GM12873 (cell line): ENCODE measurements around the gene WDR5B.

ENCODE experiments used
- TF ChIP-seq, protein P1 (sequence below): IDR thresholded peaks from 2 replicates; pipeline ENCODE4 v1.5.1; 2012; ENCODE audit warnings: low read depth, mild to moderate bottlenecking, moderate library complexity, low read length, control low read depth; ENCODE audit not compliant: insufficient read depth; ENCODE audit errors: missing control alignments

The WDR5B gene

DNA sequence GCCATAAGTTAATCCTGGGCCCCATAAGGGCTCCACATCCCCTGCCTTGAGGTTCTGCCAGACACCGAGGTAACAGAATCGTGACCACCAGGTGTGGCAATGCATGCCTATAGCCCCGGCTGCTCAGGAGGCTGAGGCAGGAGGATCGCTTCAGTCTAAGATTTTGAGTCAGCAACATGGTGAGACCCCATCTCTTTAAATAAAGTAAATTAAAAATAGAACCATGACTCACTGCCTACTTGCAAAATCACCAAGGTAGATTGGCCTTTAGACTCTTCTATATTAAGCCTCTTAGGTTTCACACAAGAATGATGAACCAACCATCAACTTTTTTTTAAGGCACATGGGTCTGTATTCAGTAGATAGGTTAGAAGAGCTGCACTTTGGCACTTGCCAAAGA, 9.7 kb downstream of the WDR5B start:
- TF ChIP-seq, protein P1, sequence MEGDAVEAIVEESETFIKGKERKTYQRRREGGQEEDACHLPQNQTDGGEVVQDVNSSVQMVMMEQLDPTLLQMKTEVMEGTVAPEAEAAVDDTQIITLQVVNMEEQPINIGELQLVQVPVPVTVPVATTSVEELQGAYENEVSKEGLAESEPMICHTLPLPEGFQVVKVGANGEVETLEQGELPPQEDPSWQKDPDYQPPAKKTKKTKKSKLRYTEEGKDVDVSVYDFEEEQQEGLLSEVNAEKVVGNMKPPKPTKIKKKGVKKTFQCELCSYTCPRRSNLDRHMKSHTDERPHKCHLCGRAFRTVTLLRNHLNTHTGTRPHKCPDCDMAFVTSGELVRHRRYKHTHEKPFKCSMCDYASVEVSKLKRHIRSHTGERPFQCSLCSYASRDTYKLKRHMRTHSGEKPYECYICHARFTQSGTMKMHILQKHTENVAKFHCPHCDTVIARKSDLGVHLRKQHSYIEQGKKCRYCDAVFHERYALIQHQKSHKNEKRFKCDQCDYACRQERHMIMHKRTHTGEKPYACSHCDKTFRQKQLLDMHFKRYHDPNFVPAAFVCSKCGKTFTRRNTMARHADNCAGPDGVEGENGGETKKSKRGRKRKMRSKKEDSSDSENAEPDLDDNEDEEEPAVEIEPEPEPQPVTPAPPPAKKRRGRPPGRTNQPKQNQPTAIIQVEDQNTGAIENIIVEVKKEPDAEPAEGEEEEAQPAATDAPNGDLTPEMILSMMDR: no peak

DNA sequence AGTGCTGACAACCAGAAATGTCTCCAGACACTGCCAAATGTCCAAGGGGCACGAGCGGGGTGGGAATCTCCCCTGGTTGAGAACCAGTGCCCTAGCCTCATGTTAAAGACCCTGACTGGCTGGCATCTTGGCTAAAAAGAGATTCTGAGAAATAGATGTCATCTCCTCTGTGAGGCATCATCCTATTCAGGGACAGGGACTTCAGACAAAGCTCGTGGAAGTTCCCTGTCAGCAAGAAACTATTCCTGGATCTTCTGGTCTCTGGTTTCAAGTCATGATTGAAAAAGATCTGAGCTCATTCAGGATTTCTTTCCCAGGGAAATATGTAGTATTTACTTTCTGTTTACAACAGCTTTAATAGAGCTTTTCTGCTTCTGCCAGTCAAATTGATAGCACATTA, 10.8 kb downstream of the WDR5B start:
- TF ChIP-seq, protein P1: no peak

DNA sequence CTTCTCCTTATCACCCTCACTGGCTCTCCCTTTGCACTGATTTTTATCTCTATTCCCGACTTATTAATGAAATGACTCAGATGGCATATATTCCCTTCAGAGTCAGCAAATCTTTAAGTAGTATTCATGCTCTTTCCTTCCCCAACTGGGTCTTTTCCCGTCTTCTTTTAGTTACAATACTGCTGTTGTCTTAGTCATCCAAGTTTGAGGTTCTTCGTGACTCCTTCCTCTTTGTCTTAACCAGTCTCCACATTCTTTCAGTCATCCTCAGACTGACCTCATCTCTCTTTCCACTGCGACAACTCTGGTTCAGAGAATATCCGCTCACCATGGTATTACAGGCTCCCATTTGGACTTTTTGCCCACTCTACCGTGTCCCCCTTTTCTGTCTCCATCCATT, 12.4 kb downstream of the WDR5B start:
- TF ChIP-seq, protein P1: no peak

DNA sequence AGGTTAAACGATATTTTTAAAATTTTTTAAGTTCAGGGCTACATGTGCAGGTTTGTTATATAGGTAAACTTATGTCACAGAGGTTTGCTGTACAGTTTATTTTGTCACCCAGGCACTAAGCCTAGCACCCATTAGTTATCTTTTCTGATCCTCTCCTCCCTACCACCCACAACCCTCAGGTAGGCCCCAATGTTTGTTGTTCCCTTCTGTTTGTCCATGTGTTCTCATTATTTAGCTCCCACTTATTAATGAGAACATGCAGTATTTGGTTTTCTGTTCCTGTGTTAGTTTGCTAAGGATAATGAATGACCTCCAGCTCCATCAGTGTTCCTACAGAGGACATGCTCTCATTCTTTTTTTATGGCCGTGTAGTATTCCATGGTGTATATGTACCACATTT, 16.9 kb downstream of the WDR5B start:
- TF ChIP-seq, protein P1: no peak

DNA sequence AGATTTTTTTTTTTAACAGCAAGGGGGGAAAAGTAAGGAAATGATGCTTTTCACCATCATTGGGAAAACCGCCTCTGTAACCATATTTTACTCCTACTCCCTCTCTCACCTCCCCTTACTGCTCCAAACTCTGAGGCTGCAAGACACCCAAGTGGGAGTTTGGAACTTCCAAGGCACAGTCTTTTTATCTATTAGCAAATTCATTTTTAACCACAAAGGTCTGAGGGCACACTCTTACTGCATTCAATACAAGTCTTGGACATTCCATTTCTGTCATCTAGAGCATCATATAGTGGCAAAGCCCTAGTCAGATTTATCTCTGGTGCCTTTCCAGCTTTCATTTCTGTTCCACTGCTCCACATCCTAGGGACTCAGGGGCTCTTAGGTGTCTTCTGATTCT, 18.7 kb downstream of the WDR5B start:
- TF ChIP-seq, protein P1: no peak

DNA sequence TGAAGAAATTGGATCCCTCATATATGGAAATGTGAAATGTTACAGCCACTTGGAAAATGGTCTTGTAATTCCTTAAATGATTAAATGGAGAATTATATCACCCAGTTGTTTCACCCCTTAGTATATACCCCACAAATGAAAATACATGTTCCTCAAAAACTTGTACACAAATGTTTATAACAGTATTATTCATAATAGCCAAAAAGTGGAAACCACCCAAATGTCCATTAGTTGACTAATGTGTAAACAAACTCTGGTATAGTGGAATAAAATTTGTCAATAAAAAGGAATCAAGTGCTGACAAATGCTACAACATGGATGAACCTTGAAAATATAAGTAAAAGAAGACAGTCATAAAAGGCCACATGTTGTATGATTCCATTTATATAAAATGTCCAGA, 19.4 kb downstream of the WDR5B start:
- TF ChIP-seq, protein P1: no peak

DNA sequence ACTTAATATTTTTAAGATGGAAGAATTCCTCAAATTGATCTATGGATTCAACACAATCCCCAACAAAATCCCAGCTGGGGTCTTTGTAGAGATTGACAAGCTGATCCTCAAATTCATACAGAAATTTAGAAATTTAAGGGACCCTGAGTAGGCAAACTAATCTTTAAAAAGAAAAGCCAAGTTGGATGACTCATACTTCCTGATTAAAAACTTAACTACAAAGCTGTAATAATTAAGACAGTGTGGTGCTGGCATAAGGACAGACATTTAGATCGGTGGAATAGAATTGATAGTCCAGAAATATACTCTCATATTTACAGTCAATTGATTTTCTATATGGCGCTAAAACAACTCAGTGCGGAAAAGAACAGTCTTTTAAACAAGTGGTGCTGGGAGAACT, 20.3 kb downstream of the WDR5B start:
- TF ChIP-seq, protein P1: no peak
